ENCODE data around the gene ZCCHC7.

The ZCCHC7 gene

GRCh38 chr9:37266630-37267029, 146.3 kb downstream of the ZCCHC7 start:
- no peaks in the 10 kb centered on the region for H4K20me1 ChIP-seq (ENCODE audit: insufficient read depth, low read length, poor library complexity, severe bottlenecking)
- no peak overlapping the region for H2AFZ ChIP-seq (ENCODE audit: low read length)
- H3K9me2 ChIP-seq (replicated peaks; ENCODE audit: low read depth, low read length) = no peaks in the 10 kb centered on the region
- H3K4me1 ChIP-seq (ENCODE audit: insufficient read depth, low read length, poor library complexity, severe bottlenecking) = peaks cover 12% of the 10 kb centered on the region
- no peak overlapping the region for H3K4me2 ChIP-seq (ENCODE audit: low read depth, low read length, poor library complexity, severe bottlenecking)
- no peaks in the 10 kb centered on the region for H3K36me3 ChIP-seq (ENCODE audit: insufficient read depth, low read length)
- no peak overlapping the region for H3K9ac ChIP-seq (ENCODE audit: low read depth, low read length, poor library complexity, severe bottlenecking)
- no peaks in the 10 kb centered on the region for H3K27me3 ChIP-seq (ENCODE audit: insufficient read depth, low read length, poor library complexity, severe bottlenecking)
- TF ChIP-seq EZH2phosphoT487 (IDR thresholded peaks at IDR 0.05; ENCODE audit: borderline replicate concordance) = no peak
- TF ChIP-seq, protein P1, sequence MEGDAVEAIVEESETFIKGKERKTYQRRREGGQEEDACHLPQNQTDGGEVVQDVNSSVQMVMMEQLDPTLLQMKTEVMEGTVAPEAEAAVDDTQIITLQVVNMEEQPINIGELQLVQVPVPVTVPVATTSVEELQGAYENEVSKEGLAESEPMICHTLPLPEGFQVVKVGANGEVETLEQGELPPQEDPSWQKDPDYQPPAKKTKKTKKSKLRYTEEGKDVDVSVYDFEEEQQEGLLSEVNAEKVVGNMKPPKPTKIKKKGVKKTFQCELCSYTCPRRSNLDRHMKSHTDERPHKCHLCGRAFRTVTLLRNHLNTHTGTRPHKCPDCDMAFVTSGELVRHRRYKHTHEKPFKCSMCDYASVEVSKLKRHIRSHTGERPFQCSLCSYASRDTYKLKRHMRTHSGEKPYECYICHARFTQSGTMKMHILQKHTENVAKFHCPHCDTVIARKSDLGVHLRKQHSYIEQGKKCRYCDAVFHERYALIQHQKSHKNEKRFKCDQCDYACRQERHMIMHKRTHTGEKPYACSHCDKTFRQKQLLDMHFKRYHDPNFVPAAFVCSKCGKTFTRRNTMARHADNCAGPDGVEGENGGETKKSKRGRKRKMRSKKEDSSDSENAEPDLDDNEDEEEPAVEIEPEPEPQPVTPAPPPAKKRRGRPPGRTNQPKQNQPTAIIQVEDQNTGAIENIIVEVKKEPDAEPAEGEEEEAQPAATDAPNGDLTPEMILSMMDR (conservative IDR thresholded peaks at IDR 0.05; ENCODE audit: low read length) = no peak
- H3K4me3 ChIP-seq (ENCODE audit: low read length, poor library complexity, severe bottlenecking) = no peak overlapping the region
- no peaks in the 10 kb centered on the region for H3F3A ChIP-seq (ENCODE audit: low read depth)
- no peaks in the 10 kb centered on the region for H3K9me3 ChIP-seq (ENCODE audit: insufficient read depth, low read depth, low read length)
- peaks cover 6% of the 10 kb centered on the region; the same call in 1 of the 2 replicates for H3K79me2 ChIP-seq (ENCODE audit: insufficient read depth, low read length)

DNA sequence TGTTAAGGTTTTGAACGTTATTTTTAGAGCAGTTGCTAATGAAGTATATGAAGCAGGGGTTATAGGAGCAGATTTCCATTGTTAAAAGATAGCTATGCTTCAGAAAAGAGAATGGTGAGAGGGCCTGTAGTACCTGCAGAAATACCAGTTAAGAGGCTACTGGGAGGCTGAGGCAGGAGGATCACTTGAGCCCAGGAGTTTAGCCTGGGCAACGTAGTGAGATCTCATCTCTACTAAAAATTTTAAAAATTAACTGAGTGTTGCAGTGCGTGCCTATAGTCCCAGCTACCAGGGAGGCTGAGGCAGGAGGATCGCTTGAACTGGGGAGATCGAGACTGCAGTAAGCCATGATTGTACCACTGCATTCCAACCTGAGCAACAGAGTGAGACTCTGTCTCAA, 148.8 kb downstream of the ZCCHC7 start:
- Histone ChIP-seq H4K20me1 (ENCODE audit: insufficient read depth, low read length, poor library complexity, severe bottlenecking) (no peaks in the 10 kb centered on the region), H3K4me3 (ENCODE audit: low read length, poor library complexity, severe bottlenecking) (no peak overlapping the region), H3K9me2 (replicated peaks; ENCODE audit: low read depth, low read length) (no peaks in the 10 kb centered on the region), H3K9ac (ENCODE audit: low read depth, low read length, poor library complexity, severe bottlenecking) (no peak overlapping the region), H3K36me3 (ENCODE audit: insufficient read depth, low read length) (peaks cover 7% of the 10 kb centered on the region), H3K4me1 (ENCODE audit: insufficient read depth, low read length, poor library complexity, severe bottlenecking) (peaks cover 11% of the 10 kb centered on the region), H2AFZ (ENCODE audit: low read length) (no peak overlapping the region), H3K4me2 (ENCODE audit: low read depth, low read length, poor library complexity, severe bottlenecking) (no peak overlapping the region), H3K79me2 (ENCODE audit: insufficient read depth, low read length) (peaks cover 12% of the 10 kb centered on the region), H3K27me3 (ENCODE audit: insufficient read depth, low read length, poor library complexity, severe bottlenecking) (no peaks in the 10 kb centered on the region), H3F3A (ENCODE audit: low read depth) (no peaks in the 10 kb centered on the region), H3K9me3 (ENCODE audit: insufficient read depth, low read depth, low read length) (no peaks in the 10 kb centered on the region; the same call in 1 of the 2 replicates)
- TF ChIP-seq EZH2phosphoT487 (IDR thresholded peaks at IDR 0.05; ENCODE audit: borderline replicate concordance) = no peak
- TF ChIP-seq, protein P1 (conservative IDR thresholded peaks at IDR 0.05; ENCODE audit: low read length) = no peak

DNA sequence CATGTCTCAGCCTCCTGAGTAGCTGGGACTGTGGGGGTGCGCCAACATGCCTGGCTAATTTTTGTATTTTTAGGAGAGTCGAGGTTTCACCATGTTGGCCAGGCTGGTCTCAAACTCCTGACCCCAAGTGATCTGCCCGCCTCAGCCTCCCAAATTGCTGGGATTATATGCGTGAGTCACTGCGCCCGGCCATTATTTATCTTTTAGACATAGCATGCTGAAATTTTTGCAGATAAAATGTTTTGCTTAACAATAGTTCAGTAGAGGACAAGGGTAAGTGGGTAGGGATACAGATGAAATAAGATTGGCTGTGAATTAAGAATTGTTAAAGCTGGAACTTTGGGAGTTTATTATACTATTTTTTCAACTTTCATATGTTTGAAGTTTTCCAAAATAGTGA, 151.3 kb downstream of the ZCCHC7 start:
- H3K36me3 ChIP-seq (ENCODE audit: insufficient read depth, low read length) = peaks cover 7% of the 10 kb centered on the region
- peaks cover 3% of the 10 kb centered on the region for H3K4me1 ChIP-seq (ENCODE audit: insufficient read depth, low read length, poor library complexity, severe bottlenecking)
- peaks cover 23% of the 10 kb centered on the region for H3K79me2 ChIP-seq (ENCODE audit: insufficient read depth, low read length)
- H3K4me2 ChIP-seq (ENCODE audit: low read depth, low read length, poor library complexity, severe bottlenecking) = no peak overlapping the region
- H3K9ac ChIP-seq (ENCODE audit: low read depth, low read length, poor library complexity, severe bottlenecking) = no peak overlapping the region
- no peaks in the 10 kb centered on the region for H3K27me3 ChIP-seq (ENCODE audit: insufficient read depth, low read length, poor library complexity, severe bottlenecking)
- H3K4me3 ChIP-seq (ENCODE audit: low read length, poor library complexity, severe bottlenecking) = no peak overlapping the region
- H3K9me2 ChIP-seq (replicated peaks; ENCODE audit: low read depth, low read length) = no peaks in the 10 kb centered on the region
- TF ChIP-seq EZH2phosphoT487 (IDR thresholded peaks at IDR 0.05; ENCODE audit: borderline replicate concordance) = no peak
- TF ChIP-seq, protein P1 (conservative IDR thresholded peaks at IDR 0.05; ENCODE audit: low read length) = no peak
- no peaks in the 10 kb centered on the region for H4K20me1 ChIP-seq (ENCODE audit: insufficient read depth, low read length, poor library complexity, severe bottlenecking)
- no peaks in the 10 kb centered on the region for H3F3A ChIP-seq (ENCODE audit: low read depth)
- no peak overlapping the region for H2AFZ ChIP-seq (ENCODE audit: low read length)
- H3K9me3 ChIP-seq (ENCODE audit: insufficient read depth, low read depth, low read length) = no peaks in the 10 kb centered on the region; the same call in 1 of the 2 replicates

Measured in Loucy (cell line).